Measurements from ENCODE around the gene ACBD3. TPM values are rescaled to one million over a fixed set of nuclear protein-coding genes. Genes with fewer than 3 reads are reported as not detected.

The ACBD3 gene
- total and polyA plus RNA-seq, 4 experiments from 2014 or later = 10.1 to 29.7 (median 25.7) TPM

DNA sequence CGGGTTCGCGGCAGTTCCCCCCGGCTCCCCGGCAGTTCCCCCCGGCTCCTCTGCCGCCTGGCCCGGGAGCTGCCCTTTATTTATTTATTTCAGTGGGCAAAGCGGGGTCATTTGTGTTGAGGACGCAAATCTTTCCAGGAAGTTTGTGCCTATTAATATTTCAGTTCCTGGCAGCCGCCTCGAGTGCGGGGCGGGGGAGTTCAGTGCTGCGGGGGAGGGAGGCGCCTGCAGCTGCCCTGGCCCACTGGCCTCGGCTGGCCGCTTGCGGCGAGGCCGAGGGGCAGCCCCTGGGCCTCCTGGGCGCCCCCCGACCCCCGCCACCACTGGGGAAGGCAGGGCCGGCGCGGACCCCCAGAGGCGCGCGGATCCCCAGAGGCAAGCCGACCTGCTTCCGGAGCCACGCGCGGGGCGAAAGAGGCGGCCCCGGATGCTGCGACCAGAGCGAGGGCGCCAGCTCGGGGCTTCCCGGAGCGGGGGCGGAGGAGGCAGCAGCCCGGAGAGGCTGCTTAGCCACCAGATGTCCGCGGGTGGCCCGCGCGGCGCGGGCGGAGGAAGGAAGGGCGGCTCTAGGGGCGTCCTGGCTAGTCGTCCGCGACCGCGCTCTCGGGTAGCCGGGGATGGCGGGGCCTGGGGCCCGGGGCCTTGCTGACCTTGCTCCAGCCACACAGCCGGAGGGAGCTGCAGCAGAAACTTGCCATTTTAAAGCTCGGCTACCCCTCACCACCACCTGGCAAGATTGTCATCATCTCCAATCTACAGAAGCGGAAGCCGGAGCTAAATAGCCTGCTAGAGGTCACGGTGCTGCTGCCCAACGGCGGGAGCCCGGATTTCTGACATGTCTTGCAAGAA lies 76.1 kb downstream of the ACBD3 start:
- Mint-ChIP-seq H3K4me1 (peaks cover 5 to 21% (median 10%) of the 10 kb centered on the region in 4 donors), H3K9me3 (no peaks in the 10 kb centered on the region), H3K36me3 (peaks cover 0 to 3% of the 10 kb centered on the region in 2 donors), H3K4me3 (peak overlapping the region; percentile 66 to 85 (median 77)), H3K27ac (peak overlapping the region in 4 of 7 donors; percentile 42 to 64 (median 59)), H3K27me3 (no peaks in the 10 kb centered on the region)
- DNase-seq = peak; percentile 32 to 66 (median 43)
- no peaks in the 10 kb centered on the region for H3K27me3 ChIP-seq (ENCODE audit: insufficient read depth, low read length)
- H3K4me1 ChIP-seq (ENCODE audit: insufficient read depth, low read length) = peaks cover 13% of the 10 kb centered on the region
- ChIA-PET CTCF (ENCODE audit: partially characterized antibody) (interaction anchor here (0.7 to 5.6 kb wide), 5 partner anchors 9 to 199 kb away, joined by 3 to 44 read pairs (median 18); partner anchors contain the start of gene LIN9), POLR2A (ENCODE audit: partially characterized antibody) (interaction anchor here (1.1 to 4.1 kb wide), 12 partner anchors 9 to 110 kb away, joined by 3 to 41 read pairs (median 7); partner anchors contain the start of genes H3-3A and SDE2)
- peak overlapping the region; percentile 54 to 65 for H3K4me3 ChIP-seq (ENCODE audit: low read length in 2 of 2)
- no peaks in the 10 kb centered on the region for H3K9me3 ChIP-seq (ENCODE audit: control insufficient read depth in 1 of 2, low read length in 2 of 2)
- H3K36me3 ChIP-seq (ENCODE audit: insufficient read depth, low read length) = no peaks in the 10 kb centered on the region
- peak overlapping the region; percentile 59 for H3K27ac ChIP-seq (ENCODE audit: low read depth, low read length)
- intact Hi-C loops (cut with micrococcal nuclease) = loop anchor here (5.0 kb wide), 1 partner anchor 452 kb away; no protein-coding TSS in a partner anchor

DNA sequence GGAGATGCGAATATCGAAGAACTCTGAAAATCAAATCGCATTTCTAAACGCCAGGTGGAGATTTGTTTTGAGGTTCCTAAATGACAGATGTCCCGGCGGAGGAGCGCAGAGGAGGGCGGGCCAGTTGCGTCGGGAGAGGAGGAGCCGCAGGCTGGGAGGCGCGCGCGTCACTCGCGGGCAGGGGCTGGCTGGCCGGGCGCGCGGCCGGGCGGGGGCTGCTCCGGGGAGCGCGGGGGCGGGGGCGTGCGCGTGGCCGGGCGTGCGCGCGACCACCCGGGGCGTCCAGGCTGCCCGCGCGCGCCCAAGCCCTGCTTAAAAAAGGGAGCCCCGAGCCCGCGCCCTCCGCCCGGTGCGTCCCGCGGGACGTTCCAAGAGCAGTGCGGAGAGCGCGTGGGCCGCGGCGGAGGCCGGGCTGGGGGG lies 76.7 kb downstream of the ACBD3 start:
- H3K36me3 Mint-ChIP-seq = peaks cover 0 to 3% of the 10 kb centered on the region in 2 donors
- H3K27me3 Mint-ChIP-seq = no peaks in the 10 kb centered on the region
- H3K27me3 ChIP-seq (ENCODE audit: insufficient read depth, low read length) = no peaks in the 10 kb centered on the region
- H3K27ac ChIP-seq (ENCODE audit: low read depth, low read length) = peak overlapping the region; percentile 59
- ChIA-PET CTCF (ENCODE audit: partially characterized antibody) (interaction anchor here (0.7 to 5.6 kb wide), 4 partner anchors 10 to 199 kb away, joined by 3 to 44 read pairs (median 28); partner anchors contain the start of gene LIN9), POLR2A (ENCODE audit: partially characterized antibody) (interaction anchor here (0.9 to 4.1 kb wide), 12 partner anchors 10 to 665 kb away, joined by 3 to 41 read pairs (median 7); partner anchors contain the start of genes H3-3A and SDE2)
- H3K4me3 Mint-ChIP-seq = peak overlapping the region; percentile 90 to 94 (median 92)
- H3K4me1 Mint-ChIP-seq = peaks cover 5 to 21% (median 11%) of the 10 kb centered on the region in 4 donors
- no peaks in the 10 kb centered on the region for H3K9me3 Mint-ChIP-seq
- peaks cover 13% of the 10 kb centered on the region for H3K4me1 ChIP-seq (ENCODE audit: insufficient read depth, low read length)
- no peaks in the 10 kb centered on the region for H3K36me3 ChIP-seq (ENCODE audit: insufficient read depth, low read length)
- peak; percentile 54 to 79 (median 70) for DNase-seq
- H3K27ac Mint-ChIP-seq = peak overlapping the region; percentile 76 to 94 (median 88)
- intact Hi-C loops (cut with micrococcal nuclease) = loop anchor here (1.0 to 5.0 kb wide), 3 partner anchors 11 to 452 kb away; no protein-coding TSS in a partner anchor
- no peaks in the 10 kb centered on the region for H3K9me3 ChIP-seq (ENCODE audit: control insufficient read depth in 1 of 2, low read length in 2 of 2)
- peak overlapping the region; percentile 11 to 54 for H3K4me3 ChIP-seq (ENCODE audit: low read length in 2 of 2)

DNA sequence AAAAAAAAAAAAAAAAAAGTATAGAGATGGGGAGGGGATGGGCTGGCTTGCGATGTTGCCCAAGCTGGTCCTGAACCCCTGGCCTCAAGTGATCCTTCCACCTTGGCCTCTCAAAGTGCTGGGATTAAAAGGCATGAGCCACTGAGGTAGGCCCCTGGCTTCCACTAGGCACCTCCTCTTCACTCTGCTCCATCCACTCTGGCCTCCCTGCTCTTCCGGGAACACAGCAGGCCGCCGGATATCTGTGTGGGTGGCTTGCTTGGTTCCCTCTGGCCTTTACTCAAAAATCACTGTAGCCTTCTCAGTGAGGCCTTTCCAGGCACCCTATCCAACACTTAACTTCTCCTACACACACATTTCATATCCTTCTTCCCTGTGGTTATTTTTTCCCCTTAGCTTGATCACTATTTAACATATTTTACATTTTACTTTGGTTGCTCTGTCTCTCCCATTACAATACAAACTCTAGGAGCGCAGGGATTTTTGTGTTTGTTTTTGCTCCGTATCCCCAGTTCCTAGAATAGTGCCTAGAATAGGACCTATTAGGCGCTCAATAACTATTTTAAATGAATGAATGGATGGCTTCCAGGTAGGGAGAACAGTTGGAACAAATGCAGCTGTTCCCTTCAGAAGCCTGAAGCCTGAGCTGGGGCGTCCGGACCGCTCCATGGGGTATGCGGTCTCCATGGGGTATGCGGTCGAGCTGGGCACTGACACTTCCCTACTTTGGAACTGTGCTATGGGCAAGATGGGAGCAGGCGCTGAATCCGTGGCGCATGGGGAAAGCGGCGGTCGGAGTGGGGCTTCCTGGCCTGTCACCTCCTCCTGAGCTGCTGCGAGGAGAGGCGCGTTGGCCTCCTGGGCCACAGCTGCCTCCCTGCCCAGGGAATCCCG lies 77.4 kb downstream of the ACBD3 start:
- H3K27me3 Mint-ChIP-seq = no peaks in the 10 kb centered on the region
- POLR2A ChIA-PET (ENCODE audit: partially characterized antibody) = interaction anchor here (0.5 to 4.1 kb wide), 9 partner anchors 14 to 664 kb away, joined by 3 to 41 read pairs (median 6); partner anchors contain the start of genes H3-3A and SDE2

DNA sequence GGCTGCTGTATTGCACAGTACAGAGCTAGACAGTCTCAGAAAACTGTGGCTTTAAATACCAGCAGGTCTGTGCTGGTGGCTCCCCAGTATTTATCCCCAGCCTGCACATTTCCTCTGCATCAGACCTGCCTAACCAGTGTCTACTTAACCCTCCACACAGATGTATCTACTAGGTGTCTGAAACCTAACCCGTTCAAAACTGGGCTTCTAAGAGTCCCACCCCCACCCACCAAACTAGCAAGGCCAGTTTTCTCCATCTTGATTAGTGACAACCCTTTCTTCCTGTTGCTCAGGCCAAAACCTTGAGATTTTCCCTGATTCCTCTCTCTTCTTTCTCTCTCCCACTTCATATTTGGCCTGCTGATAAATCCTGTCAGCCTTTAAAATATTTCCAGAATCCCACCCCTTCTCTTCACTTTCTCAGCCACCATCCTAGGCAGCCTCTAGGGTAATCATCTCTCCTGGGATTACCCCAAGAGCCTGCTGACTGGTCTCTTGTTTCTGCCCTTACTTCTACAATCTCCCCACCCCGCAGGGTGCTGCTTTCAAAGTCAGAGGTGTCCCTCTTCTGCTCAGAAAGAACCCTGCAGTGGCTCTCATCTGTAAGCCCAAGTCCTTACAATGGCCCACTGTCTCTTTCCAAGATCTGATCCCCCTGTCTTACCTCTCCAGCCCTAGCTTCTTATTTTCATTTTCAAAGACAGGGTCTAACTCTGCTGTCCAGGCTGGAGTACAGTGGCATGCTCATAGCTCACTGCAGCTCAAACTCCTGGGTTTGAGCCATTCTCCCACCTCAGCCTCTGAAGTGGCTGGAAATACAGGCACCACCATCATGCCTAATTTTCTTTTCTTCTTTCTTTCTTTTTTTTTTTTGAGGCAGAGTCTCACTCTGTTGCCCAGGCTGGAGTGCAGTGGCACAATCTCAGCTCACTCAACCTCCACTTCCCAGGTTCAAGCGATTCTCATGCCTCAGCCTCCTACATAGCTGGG lies 78.8 kb downstream of the ACBD3 start:
- Histone ChIP-seq H3K27ac (ENCODE audit: low read depth, low read length) (no peak overlapping the region), H3K27me3 (ENCODE audit: insufficient read depth, low read length) (no peaks in the 10 kb centered on the region), H3K4me3 (ENCODE audit: low read length in 2 of 2) (no peak overlapping the region), H3K9me3 (ENCODE audit: control insufficient read depth in 1 of 2, low read length in 2 of 2) (no peaks in the 10 kb centered on the region), H3K36me3 (ENCODE audit: insufficient read depth, low read length) (no peaks in the 10 kb centered on the region), H3K4me1 (ENCODE audit: insufficient read depth, low read length) (peaks cover 13% of the 10 kb centered on the region)
- peaks cover 0 to 3% of the 10 kb centered on the region in 2 donors for H3K36me3 Mint-ChIP-seq
- H3K27me3 Mint-ChIP-seq = no peaks in the 10 kb centered on the region
- H3K4me3 Mint-ChIP-seq = peak overlapping the region in 2 of 8 donors; percentile 13 to 36
- H3K4me1 Mint-ChIP-seq = peaks cover 5 to 21% (median 15%) of the 10 kb centered on the region in 4 donors
- peak overlapping the region in 6 of 7 donors; percentile 5 to 86 (median 28) for H3K27ac Mint-ChIP-seq
- intact Hi-C loops (cut with micrococcal nuclease) = loop anchor here (2.0 kb wide), 1 partner anchor 25 kb away; no protein-coding TSS in a partner anchor
- H3K9me3 Mint-ChIP-seq = no peaks in the 10 kb centered on the region
- no peak for DNase-seq
- ChIA-PET CTCF (ENCODE audit: partially characterized antibody) (interaction anchor here (0.7 to 5.6 kb wide), 6 partner anchors 10 to 681 kb away, joined by 3 to 44 read pairs (median 12); no protein-coding TSS in a partner anchor), POLR2A (ENCODE audit: partially characterized antibody) (interaction anchor here (4.1 kb wide), 1 partner anchor 45 kb away, joined by 41 read pairs; the partner anchor contains the start of gene H3-3A)

More for the DNA sequence above, 77.4 kb downstream of the ACBD3 start:
- Mint-ChIP-seq H3K9me3 (no peaks in the 10 kb centered on the region), H3K27ac (peak overlapping the region; percentile 76 to 94 (median 88)), H3K4me1 (peaks cover 5 to 21% (median 13%) of the 10 kb centered on the region in 4 donors), H3K4me3 (peak overlapping the region; percentile 90 to 94 (median 92)), H3K36me3 (peaks cover 0 to 3% of the 10 kb centered on the region in 2 donors)
- Histone ChIP-seq H3K4me3 (ENCODE audit: low read length in 2 of 2) (no peak overlapping the region), H3K27ac (ENCODE audit: low read depth, low read length) (peak overlapping the region; percentile 48), H3K27me3 (ENCODE audit: insufficient read depth, low read length) (no peaks in the 10 kb centered on the region), H3K9me3 (ENCODE audit: control insufficient read depth in 1 of 2, low read length in 2 of 2) (no peaks in the 10 kb centered on the region), H3K36me3 (ENCODE audit: insufficient read depth, low read length) (no peaks in the 10 kb centered on the region), H3K4me1 (ENCODE audit: insufficient read depth, low read length) (peaks cover 13% of the 10 kb centered on the region)
- intact Hi-C loops (cut with micrococcal nuclease) = loop anchor here (1.0 to 2.0 kb wide), 2 partner anchors 12 to 26 kb away; no protein-coding TSS in a partner anchor
- CTCF ChIA-PET (ENCODE audit: partially characterized antibody) = interaction anchor here (0.6 to 5.6 kb wide), 6 partner anchors 11 to 200 kb away, joined by 3 to 44 read pairs (median 12); partner anchors contain the start of gene LIN9
- DNase-seq = no peak

DNA sequence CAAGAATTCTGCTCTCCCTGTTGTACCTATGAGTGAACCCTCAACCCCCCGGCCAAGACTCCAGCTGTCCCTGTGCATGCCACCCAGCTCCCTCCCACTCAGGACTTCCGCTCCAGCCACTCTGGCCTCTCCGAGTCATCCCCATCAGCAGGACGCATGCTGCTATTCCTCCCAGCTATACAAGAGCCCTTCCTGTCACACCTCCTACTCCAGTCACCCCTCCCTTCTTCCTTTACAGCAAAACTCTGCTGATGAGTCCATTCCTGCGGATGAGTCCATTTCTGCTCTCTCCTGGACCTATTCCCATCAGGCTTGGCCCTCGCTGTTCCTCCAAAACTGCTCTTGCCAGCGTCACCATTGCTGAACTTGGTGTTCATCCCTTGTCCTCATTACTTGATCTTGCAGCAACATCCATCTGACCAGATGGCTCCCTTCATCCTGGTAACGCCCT lies 81.8 kb downstream of the ACBD3 start:
- H3K4me3 Mint-ChIP-seq = no peak overlapping the region
- POLR2A ChIA-PET (ENCODE audit: partially characterized antibody) = interaction anchor here (1.0 kb wide), 1 partner anchor 39 kb away, joined by 3 read pairs; no protein-coding TSS in a partner anchor
- Histone ChIP-seq H3K36me3 (ENCODE audit: insufficient read depth, low read length) (no peaks in the 10 kb centered on the region), H3K4me3 (ENCODE audit: low read length in 2 of 2) (no peak overlapping the region), H3K9me3 (ENCODE audit: control insufficient read depth in 1 of 2, low read length in 2 of 2) (no peaks in the 10 kb centered on the region), H3K27me3 (ENCODE audit: insufficient read depth, low read length) (no peaks in the 10 kb centered on the region), H3K27ac (ENCODE audit: low read depth, low read length) (no peak overlapping the region), H3K4me1 (ENCODE audit: insufficient read depth, low read length) (peaks cover 18% of the 10 kb centered on the region)
- H3K36me3 Mint-ChIP-seq = peaks cover 0 to 2% of the 10 kb centered on the region in 2 donors
- no peak for DNase-seq
- peaks cover 13 to 27% (median 15%) of the 10 kb centered on the region in 4 donors for H3K4me1 Mint-ChIP-seq
- CTCF ChIA-PET (ENCODE audit: partially characterized antibody) = interaction anchor here (0.9 kb wide), 1 partner anchor 22 kb away, joined by 3 read pairs; no protein-coding TSS in a partner anchor
- H3K9me3 Mint-ChIP-seq = no peaks in the 10 kb centered on the region
- H3K27me3 Mint-ChIP-seq = peaks cover 0 to 2% of the 10 kb centered on the region in 2 donors
- intact Hi-C loops (cut with micrococcal nuclease) = no loop called here
- no peak overlapping the region for H3K27ac Mint-ChIP-seq
